ENCODE results near the gene FREM2. TPM values are rescaled to one million over a fixed set of nuclear protein-coding genes. Genes with fewer than 3 reads are reported as not detected.

The FREM2 gene
- polyA plus RNA-seq, 1 of the 3 experiments (the other 2 are of a cell fraction): not detected

DNA sequence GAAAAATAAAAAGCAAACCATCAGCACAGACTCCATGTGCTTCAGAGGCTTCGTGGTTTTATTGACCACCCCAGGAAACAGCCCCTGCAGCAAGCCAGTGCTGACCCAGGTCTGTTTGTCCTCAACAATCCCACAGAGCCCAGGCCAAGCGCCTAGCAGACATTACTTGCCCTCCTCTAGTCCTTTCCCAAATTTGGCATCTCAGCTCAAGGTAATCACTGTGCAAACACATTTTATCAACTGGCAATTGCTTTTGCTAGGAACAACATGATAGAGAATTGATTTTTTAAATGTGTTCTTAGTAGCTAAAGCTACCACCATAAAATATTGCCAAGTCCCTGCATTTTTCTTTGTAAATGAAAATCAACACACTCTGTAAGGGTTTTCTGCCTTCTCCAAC, 182.0 kb downstream of the FREM2 start:
- Histone ChIP-seq H2AFZ (ENCODE audit: low read depth) (no peak overlapping the region), H3K4me1 (ENCODE audit: control insufficient read depth in 1 of 2, insufficient read depth in 2 of 2, low read depth in 1 of 2, low read length in 1 of 2) (no peaks in the 10 kb centered on the region), H3K27ac (ENCODE audit: low read depth in 2 of 2, low read length in 1 of 2) (no peak overlapping the region), H3K36me3 (replicated peaks in 1 of 2; ENCODE audit: control insufficient read depth in 1 of 2, insufficient read depth in 2 of 2, low read length in 1 of 2) (no peaks in the 10 kb centered on the region), H3K9me3 (no peaks in the 10 kb centered on the region), H3K9ac (no peak overlapping the region), H3K79me2 (ENCODE audit: insufficient read depth) (no peaks in the 10 kb centered on the region), H4K20me1 (ENCODE audit: insufficient read depth) (no peaks in the 10 kb centered on the region), H3F3A (replicated peaks; ENCODE audit: insufficient read depth) (no peaks in the 10 kb centered on the region), H3K4me2 (no peak overlapping the region), H3K4me3 (ENCODE audit: low read depth in 2 of 2, low read length in 1 of 2) (no peak overlapping the region), H3K9me2 (no peaks in the 10 kb centered on the region), H3K27me3 (ENCODE audit: insufficient read depth) (no peaks in the 10 kb centered on the region)
- ChIA-PET CTCF (no interaction called here), POLR2A (no interaction called here)
- TF ChIP-seq TAF1 (IDR thresholded peaks at IDR 0.05; ENCODE audit: borderline replicate concordance, low read depth, low read length) (no peak), MEF2A (IDR thresholded peaks at IDR 0.05; ENCODE audit: borderline replicate concordance, low read depth) (no peak), RFX5 (IDR thresholded peaks at IDR 0.05; ENCODE audit: low read length) (no peak), NFIC (IDR thresholded peaks at IDR 0.05; ENCODE audit: borderline replicate concordance) (no peak), FOSL2 (IDR thresholded peaks at IDR 0.05; ENCODE audit: borderline replicate concordance, low read depth) (no peak), JUND (IDR thresholded peaks at IDR 0.05) (no peak), CHD2 (IDR thresholded peaks at IDR 0.05; ENCODE audit: low read length, partially characterized antibody) (no peak), MXI1 (IDR thresholded peaks at IDR 0.05; ENCODE audit: low read depth, low read length) (no peak), NRF1 (IDR thresholded peaks at IDR 0.05; ENCODE audit: low read depth, low read length) (no peak), POLR2AphosphoS5 (IDR thresholded peaks at IDR 0.05; ENCODE audit: low read depth, low read length) (no peak), TEAD4 (IDR thresholded peaks at IDR 0.05; ENCODE audit: borderline replicate concordance, insufficient read depth) (no peak), SMC3 (IDR thresholded peaks at IDR 0.05; ENCODE audit: low read depth, low read length) (no peak), RAD21 (IDR thresholded peaks at IDR 0.05; ENCODE audit: low read length) (no peak), ELF1 (IDR thresholded peaks at IDR 0.05) (no peak)
- TF ChIP-seq, protein P1, sequence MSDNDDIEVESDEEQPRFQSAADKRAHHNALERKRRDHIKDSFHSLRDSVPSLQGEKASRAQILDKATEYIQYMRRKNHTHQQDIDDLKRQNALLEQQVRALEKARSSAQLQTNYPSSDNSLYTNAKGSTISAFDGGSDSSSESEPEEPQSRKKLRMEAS (IDR thresholded peaks at IDR 0.05; ENCODE audit: low read depth): no peak
- TF ChIP-seq, protein P2, sequence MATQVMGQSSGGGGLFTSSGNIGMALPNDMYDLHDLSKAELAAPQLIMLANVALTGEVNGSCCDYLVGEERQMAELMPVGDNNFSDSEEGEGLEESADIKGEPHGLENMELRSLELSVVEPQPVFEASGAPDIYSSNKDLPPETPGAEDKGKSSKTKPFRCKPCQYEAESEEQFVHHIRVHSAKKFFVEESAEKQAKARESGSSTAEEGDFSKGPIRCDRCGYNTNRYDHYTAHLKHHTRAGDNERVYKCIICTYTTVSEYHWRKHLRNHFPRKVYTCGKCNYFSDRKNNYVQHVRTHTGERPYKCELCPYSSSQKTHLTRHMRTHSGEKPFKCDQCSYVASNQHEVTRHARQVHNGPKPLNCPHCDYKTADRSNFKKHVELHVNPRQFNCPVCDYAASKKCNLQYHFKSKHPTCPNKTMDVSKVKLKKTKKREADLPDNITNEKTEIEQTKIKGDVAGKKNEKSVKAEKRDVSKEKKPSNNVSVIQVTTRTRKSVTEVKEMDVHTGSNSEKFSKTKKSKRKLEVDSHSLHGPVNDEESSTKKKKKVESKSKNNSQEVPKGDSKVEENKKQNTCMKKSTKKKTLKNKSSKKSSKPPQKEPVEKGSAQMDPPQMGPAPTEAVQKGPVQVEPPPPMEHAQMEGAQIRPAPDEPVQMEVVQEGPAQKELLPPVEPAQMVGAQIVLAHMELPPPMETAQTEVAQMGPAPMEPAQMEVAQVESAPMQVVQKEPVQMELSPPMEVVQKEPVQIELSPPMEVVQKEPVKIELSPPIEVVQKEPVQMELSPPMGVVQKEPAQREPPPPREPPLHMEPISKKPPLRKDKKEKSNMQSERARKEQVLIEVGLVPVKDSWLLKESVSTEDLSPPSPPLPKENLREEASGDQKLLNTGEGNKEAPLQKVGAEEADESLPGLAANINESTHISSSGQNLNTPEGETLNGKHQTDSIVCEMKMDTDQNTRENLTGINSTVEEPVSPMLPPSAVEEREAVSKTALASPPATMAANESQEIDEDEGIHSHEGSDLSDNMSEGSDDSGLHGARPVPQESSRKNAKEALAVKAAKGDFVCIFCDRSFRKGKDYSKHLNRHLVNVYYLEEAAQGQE (IDR thresholded peaks at IDR 0.05; ENCODE audit: low read depth, low read length): no peak
- TF ChIP-seq, protein P3, sequence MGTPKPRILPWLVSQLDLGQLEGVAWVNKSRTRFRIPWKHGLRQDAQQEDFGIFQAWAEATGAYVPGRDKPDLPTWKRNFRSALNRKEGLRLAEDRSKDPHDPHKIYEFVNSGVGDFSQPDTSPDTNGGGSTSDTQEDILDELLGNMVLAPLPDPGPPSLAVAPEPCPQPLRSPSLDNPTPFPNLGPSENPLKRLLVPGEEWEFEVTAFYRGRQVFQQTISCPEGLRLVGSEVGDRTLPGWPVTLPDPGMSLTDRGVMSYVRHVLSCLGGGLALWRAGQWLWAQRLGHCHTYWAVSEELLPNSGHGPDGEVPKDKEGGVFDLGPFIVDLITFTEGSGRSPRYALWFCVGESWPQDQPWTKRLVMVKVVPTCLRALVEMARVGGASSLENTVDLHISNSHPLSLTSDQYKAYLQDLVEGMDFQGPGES (IDR thresholded peaks at IDR 0.05; ENCODE audit: low read depth, low read length): no peak
- TF ChIP-seq, protein P4, sequence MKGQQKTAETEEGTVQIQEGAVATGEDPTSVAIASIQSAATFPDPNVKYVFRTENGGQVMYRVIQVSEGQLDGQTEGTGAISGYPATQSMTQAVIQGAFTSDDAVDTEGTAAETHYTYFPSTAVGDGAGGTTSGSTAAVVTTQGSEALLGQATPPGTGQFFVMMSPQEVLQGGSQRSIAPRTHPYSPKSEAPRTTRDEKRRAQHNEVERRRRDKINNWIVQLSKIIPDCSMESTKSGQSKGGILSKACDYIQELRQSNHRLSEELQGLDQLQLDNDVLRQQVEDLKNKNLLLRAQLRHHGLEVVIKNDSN (IDR thresholded peaks at IDR 0.05; ENCODE audit: borderline replicate concordance, low read depth): no peak
- TF ChIP-seq, protein P5, sequence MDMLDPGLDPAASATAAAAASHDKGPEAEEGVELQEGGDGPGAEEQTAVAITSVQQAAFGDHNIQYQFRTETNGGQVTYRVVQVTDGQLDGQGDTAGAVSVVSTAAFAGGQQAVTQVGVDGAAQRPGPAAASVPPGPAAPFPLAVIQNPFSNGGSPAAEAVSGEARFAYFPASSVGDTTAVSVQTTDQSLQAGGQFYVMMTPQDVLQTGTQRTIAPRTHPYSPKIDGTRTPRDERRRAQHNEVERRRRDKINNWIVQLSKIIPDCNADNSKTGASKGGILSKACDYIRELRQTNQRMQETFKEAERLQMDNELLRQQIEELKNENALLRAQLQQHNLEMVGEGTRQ (IDR thresholded peaks at IDR 0.05; ENCODE audit: borderline replicate concordance, low read depth, low read length): no peak
- 8% methylated on average over 2 of the region's 2 CpGs for WGBS (ENCODE audit: low lambda C conversion rate)
- DNase-seq: no peak
